Transverse colon (tissue), 4 donors: Measurements from ENCODE around the gene HERPUD1. TPM values are rescaled to one million over a fixed set of nuclear protein-coding genes. Genes with fewer than 3 reads are reported as not detected.

Source experiments
- DNase-seq: peaks from one replicate; pipeline ENCODE4 v3.0.0-alpha.2; 2019
- H3K27ac ChIP-seq, 4 donors: fragments of 200-600 bp; sonication (generic); 2 replicates each; pipeline ENCODE4 v1.5.1; 2016 to 2018; ENCODE audit warnings: inconsistent platforms in 4 of 4
- H3K27me3 ChIP-seq: fragments of 200-600 bp; sonication (generic); 2 replicates; pipeline ENCODE4 v1.5.1; 2017; ENCODE audit warnings: inconsistent platforms
- H3K36me3 ChIP-seq, 4 donors: fragments of 200-600 bp; sonication (generic); 2 replicates each; pipeline ENCODE4 v1.5.1; 2017 to 2019; ENCODE audit warnings: inconsistent platforms in 4 of 4
- H3K4me1 ChIP-seq, 4 donors: fragments of 200-600 bp; sonication (generic); 2 replicates each; pipeline ENCODE4 v1.5.1; 2017 to 2020; ENCODE audit warnings: inconsistent platforms in 4 of 4
- H3K4me3 ChIP-seq, 4 donors: fragments of 200-600 bp; sonication (generic); 1 replicate in 1 of 4; 2 replicates in 3 of 4; pipeline versions ENCODE4 v1.5.1 to v1.6.1; 2017 to 2019; ENCODE audit warnings: inconsistent platforms in 4 of 4
- H3K9me3 ChIP-seq, 2 donors: fragments of 200-600 bp; sonication (generic); 2 replicates each; pipeline ENCODE4 v1.5.1; 2017 to 2019; ENCODE audit warnings: inconsistent platforms in 2 of 2
- CTCF ChIP-seq, 5 experiments: fragments of 200-600 bp in 3 of 5; fragments of 450-650 bp in 2 of 5; sonication (generic) in 3 of 5; IDR thresholded peaks; 1 replicate in 2 of 5; 2 replicates in 3 of 5; pipeline ENCODE4 v1.5.1; 2016 to 2017; ENCODE audit warnings: antibody characterized with exemption in 5 of 5, inconsistent platforms in 3 of 5, mild to moderate bottlenecking in 2 of 5, moderate library complexity in 1 of 5
- EP300 ChIP-seq: sonication (generic); formaldehyde crosslinking; IDR thresholded peaks from one replicate; pipeline ENCODE4 v1.6.1; 2017; ENCODE audit warnings: antibody characterized with exemption, low read depth
- POLR2A ChIP-seq: fragments of 450-650 bp; IDR thresholded peaks from one replicate; pipeline ENCODE4 v1.6.1; 2016; ENCODE audit warnings: antibody characterized with exemption, mild to moderate bottlenecking, moderate library complexity
- POLR2AphosphoS5 ChIP-seq, 3 donors: sonication (generic); formaldehyde crosslinking; IDR thresholded peaks; one replicate each; pipeline ENCODE4 v1.6.1; 2016; ENCODE audit warnings: antibody characterized with exemption in 3 of 3
- WGBS, 2 donors: methylation state at CpG; one replicate each; pipeline ENCODE4 v1.1.5; 2018; ENCODE audit warnings: low coverage in 1 of 2; 5-methylcytosine and 5-hydroxymethylcytosine counted together
- in situ Hi-C, 4 donors: fragments of 200-750 bp; cut with MboI; loops; one replicate each; pipeline versions ENCODE4 v1.15.0 to v1.15.1; 2017; ENCODE audit warnings: low sequenced_read_pairs in 3 of 4, low pct_ligation_motif_present in 1 of 4, low pct_unique_long_range_greater_than_20kb in 1 of 4
- intact Hi-C: fragments of 100-400 bp; cut with DNase I; formaldehyde crosslinking; loops from one replicate; pipeline ENCODE4 v1.15.1; 2023; ENCODE audit warnings: low total_unique reads
- total RNA-seq, 4 donors: library from RNA; depleted of rRNA; stranded (reverse); fragments of >200 nt; gene quantifications; one replicate each; pipeline ENCODE4 v1.1.0, GENCODE V29; 2016

Gene HERPUD1
- total RNA-seq, 4 donors from 2014 or later = 64.1 to 335 (median 186) TPM

GRCh38 chr16:56967733-56968132, 35.8 kb downstream of the HERPUD1 start:
- H3K4me3 ChIP-seq = no peak overlapping the region
- H3K36me3 ChIP-seq = no peaks in the 10 kb centered on the region
- no peak overlapping the region for H3K27ac ChIP-seq
- peaks cover 0 to 19% (median 7%) of the 10 kb centered on the region in 4 donors for H3K4me1 ChIP-seq
- no peaks in the 10 kb centered on the region for H3K9me3 ChIP-seq
- no peaks in the 10 kb centered on the region for H3K27me3 ChIP-seq
- TF ChIP-seq EP300 (no peak), POLR2AphosphoS5 (IDR thresholded peaks at IDR 0.05) (no peak), POLR2A (no peak), CTCF (IDR thresholded peaks at IDR 0.05) (no peak)
- WGBS, 2 donors = 48 to 78% methylated on average over 2 of the region's 2 CpGs
- intact Hi-C loops (no loop called here), in situ Hi-C loops (loop anchor here in 3 of 4 donors (10.0 to 25.0 kb wide), 2 partner anchors 195 to 197 kb away; no protein-coding TSS in a partner anchor)
- no peak for DNase-seq

- Histone ChIP-seq H3K4me3 (no peak overlapping the region), H3K36me3 (no peaks in the 10 kb centered on the region), H3K27ac (no peak overlapping the region), H3K4me1 (peaks cover 0 to 13% (median 6%) of the 10 kb centered on the region in 4 donors), H3K9me3 (no peaks in the 10 kb centered on the region), H3K27me3 (no peaks in the 10 kb centered on the region)
- in situ Hi-C loops = loop anchor here in 3 of 4 donors (10.0 to 25.0 kb wide), 3 partner anchors 75 to 195 kb away; no protein-coding TSS in a partner anchor
- WGBS, 2 donors = 100% methylated on average over 7 of the region's 7 CpGs; no CpG with 5 or more reads in 1 of the 2 donors
- DNase-seq = no peak
- intact Hi-C loops = no loop called here
- no peak for TF ChIP-seq EP300
- no peak for TF ChIP-seq POLR2AphosphoS5 (IDR thresholded peaks at IDR 0.05)
- no peak for TF ChIP-seq POLR2A
- TF ChIP-seq CTCF (IDR thresholded peaks at IDR 0.05) = no peak
These were observed 37.8 kb downstream of the HERPUD1 start for GRCh38 chr16:56969769-56970168.

- no peaks in the 10 kb centered on the region for H3K36me3 ChIP-seq
- in situ Hi-C loops (loop anchor here in 3 of 4 donors (10.0 to 25.0 kb wide), 2 partner anchors 74 to 191 kb away; no protein-coding TSS in a partner anchor), intact Hi-C loops (no loop called here)
- no peaks in the 10 kb centered on the region for H3K27me3 ChIP-seq
- WGBS, 2 donors = 53 to 60% methylated on average over 1 to 8 of the region's 8 CpGs
- H3K27ac ChIP-seq = no peak overlapping the region
- no peaks in the 10 kb centered on the region for H3K9me3 ChIP-seq
- DNase-seq = no peak
- no peak overlapping the region for H3K4me3 ChIP-seq
- TF ChIP-seq CTCF (IDR thresholded peaks at IDR 0.05) (no peak), EP300 (no peak), POLR2A (no peak), POLR2AphosphoS5 (IDR thresholded peaks at IDR 0.05) (no peak)
- peaks cover 0 to 3% (median 0%) of the 10 kb centered on the region in 4 donors for H3K4me1 ChIP-seq
These were observed 39.2 kb downstream of the HERPUD1 start for GRCh38 chr16:56970934-56971767.

GRCh38 chr16:56971768-56972043, 39.8 kb downstream of the HERPUD1 start:
- no peaks in the 10 kb centered on the region for H3K9me3 ChIP-seq
- H3K4me1 ChIP-seq = no peaks in the 10 kb centered on the region
- WGBS, 2 donors = 95% methylated on average over 3 of the region's 3 CpGs; no CpG with 5 or more reads in 1 of the 2 donors
- no peaks in the 10 kb centered on the region for H3K27me3 ChIP-seq
- TF ChIP-seq EP300 = no peak
- H3K27ac ChIP-seq = no peak overlapping the region
- no peaks in the 10 kb centered on the region for H3K36me3 ChIP-seq
- DNase-seq = no peak
- in situ Hi-C loops (loop anchor here in 3 of 4 donors (10.0 to 25.0 kb wide), 2 partner anchors 73 to 191 kb away; no protein-coding TSS in a partner anchor), intact Hi-C loops (no loop called here)
- H3K4me3 ChIP-seq = no peak overlapping the region
